Testis (tissue), 2 donors: ENCODE measurements around the gene COL2A1.

ENCODE experiments used
- POLR2A ChIP-seq: fragments of 450-650 bp; IDR thresholded peaks from one replicate; pipeline ENCODE4 v1.6.1; 2017; ENCODE audit warnings: antibody characterized with exemption, mild to moderate bottlenecking, moderate library complexity
- TF ChIP-seq, protein P1 (sequence below), 3 experiments: fragments of 450-650 bp in 2 of 3; fragments of 200-600 bp in 1 of 3; sonication (generic) in 1 of 3; IDR thresholded peaks; one replicate each; pipeline ENCODE4 v1.5.1; 2016 to 2019; ENCODE audit warnings: antibody characterized with exemption in 3 of 3, mild to moderate bottlenecking in 2 of 3, moderate library complexity in 1 of 3

DNA sequence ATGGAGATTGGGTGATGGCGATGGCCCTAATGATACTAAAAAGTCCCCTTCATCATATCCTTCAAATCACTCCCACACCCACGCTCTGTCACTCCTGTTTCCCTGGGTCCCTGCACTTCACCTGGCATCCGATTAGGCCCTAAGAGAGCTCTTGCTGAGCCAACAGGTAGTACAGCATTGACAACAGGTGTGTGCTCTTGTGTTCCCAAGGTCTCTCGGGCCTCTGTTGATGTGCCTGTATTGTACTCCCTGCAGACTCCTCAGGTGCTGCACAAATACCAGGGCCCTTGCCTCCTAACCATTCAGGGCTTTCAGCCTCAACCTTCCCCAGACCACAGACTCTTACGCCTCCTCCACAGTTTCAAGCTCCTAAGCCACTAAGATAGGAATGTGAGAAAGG is 73.6 kb downstream of the COL2A1 start:
- TF ChIP-seq, protein P1, sequence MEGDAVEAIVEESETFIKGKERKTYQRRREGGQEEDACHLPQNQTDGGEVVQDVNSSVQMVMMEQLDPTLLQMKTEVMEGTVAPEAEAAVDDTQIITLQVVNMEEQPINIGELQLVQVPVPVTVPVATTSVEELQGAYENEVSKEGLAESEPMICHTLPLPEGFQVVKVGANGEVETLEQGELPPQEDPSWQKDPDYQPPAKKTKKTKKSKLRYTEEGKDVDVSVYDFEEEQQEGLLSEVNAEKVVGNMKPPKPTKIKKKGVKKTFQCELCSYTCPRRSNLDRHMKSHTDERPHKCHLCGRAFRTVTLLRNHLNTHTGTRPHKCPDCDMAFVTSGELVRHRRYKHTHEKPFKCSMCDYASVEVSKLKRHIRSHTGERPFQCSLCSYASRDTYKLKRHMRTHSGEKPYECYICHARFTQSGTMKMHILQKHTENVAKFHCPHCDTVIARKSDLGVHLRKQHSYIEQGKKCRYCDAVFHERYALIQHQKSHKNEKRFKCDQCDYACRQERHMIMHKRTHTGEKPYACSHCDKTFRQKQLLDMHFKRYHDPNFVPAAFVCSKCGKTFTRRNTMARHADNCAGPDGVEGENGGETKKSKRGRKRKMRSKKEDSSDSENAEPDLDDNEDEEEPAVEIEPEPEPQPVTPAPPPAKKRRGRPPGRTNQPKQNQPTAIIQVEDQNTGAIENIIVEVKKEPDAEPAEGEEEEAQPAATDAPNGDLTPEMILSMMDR (IDR thresholded peaks at IDR 0.05) = no peak
- no peak for TF ChIP-seq POLR2A
